ENCODE data around the gene IL2RA.
A peak's percentile ranks its signal among the peaks of the same experiment; 100 is the strongest.

IL2RA gene

DNA sequence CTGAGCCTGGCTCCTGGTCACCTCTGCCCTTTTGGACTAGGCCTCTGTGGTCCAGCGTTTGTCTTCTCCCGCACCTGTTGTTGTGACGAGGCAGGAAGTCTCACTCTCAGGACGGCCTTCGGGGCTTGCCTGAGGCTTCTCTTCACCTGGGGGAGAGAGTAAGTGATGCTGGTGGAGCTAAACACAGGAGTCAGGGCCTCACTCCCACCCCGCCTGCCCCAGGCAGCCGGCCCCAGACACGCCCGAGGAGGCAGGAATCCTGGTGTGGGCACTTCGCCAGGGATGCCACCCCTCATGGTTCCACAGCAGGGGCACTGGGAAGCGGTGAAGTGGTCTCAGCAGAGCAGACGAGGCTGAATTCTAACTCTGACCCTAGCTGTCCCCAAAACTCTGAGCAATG lies 42.4 kb downstream of the IL2RA start:
- TF ChIP-seq, protein P1, sequence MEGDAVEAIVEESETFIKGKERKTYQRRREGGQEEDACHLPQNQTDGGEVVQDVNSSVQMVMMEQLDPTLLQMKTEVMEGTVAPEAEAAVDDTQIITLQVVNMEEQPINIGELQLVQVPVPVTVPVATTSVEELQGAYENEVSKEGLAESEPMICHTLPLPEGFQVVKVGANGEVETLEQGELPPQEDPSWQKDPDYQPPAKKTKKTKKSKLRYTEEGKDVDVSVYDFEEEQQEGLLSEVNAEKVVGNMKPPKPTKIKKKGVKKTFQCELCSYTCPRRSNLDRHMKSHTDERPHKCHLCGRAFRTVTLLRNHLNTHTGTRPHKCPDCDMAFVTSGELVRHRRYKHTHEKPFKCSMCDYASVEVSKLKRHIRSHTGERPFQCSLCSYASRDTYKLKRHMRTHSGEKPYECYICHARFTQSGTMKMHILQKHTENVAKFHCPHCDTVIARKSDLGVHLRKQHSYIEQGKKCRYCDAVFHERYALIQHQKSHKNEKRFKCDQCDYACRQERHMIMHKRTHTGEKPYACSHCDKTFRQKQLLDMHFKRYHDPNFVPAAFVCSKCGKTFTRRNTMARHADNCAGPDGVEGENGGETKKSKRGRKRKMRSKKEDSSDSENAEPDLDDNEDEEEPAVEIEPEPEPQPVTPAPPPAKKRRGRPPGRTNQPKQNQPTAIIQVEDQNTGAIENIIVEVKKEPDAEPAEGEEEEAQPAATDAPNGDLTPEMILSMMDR (conservative IDR thresholded peaks at IDR 0.05; ENCODE audit: low read depth, low read length), result no peak
- no peak overlapping the region for H3K4me3 ChIP-seq (ENCODE audit: low read depth, low read length)
- DNase-seq (ENCODE audit: low read depth), result no peak

DNA sequence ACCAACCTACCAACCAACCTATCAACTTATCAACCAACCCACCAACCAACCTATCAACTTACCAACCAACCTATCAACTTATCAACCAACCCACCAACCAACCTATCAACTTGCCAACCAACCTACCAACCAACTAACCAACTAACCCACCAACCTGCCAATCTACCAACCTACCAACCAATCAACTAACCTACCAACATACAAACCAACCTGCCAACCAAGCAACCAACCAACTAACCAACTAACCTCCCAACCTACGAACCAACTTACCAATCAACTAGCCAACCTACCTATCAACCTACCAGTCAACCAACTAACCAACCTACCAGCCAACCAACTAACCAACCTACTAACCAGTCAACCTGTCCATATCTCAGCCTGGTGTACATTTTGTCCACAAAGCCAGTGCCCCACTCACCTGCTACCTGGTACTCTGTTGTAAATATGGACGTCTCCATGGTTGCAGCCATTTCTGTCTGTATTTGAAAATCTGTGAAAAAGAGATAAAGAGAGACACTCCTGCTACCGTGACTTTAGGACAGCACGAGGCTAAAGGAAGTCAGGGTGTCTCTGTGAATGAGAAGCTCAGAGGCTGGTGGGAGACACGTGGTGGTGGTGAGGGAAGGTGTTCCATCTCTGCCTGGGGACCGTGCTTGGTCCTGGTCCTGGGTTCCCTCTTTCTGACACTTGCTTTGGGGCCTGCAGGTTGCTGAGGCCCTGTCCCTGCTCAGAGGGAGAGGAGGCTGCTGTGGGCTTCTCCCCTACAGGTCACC lies 43.0 kb downstream of the IL2RA start:
- TF ChIP-seq, protein P1 (conservative IDR thresholded peaks at IDR 0.05; ENCODE audit: low read depth, low read length), result no peak
- no peak overlapping the region for H3K4me3 ChIP-seq (ENCODE audit: low read depth, low read length)
- DNase-seq (ENCODE audit: low read depth), result no peak

DNA sequence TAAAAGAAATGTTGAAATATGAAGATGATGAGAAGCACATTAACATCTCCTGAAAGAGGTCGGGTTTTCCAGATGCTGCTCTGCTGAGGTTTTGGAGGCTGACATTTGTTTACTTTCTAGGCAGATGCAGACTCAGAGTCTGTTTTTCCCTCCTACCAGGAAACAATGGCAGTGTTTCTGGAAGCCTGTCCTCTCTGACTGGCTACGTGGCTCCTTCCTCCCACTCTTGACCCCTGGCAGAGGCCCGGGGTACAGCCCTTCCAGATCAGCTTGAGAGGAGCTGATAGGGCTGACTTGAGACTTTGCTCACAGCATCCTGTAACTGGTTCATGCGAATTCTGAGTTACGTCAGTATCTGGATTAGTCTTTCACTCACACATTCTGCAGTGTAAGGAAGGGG lies 43.7 kb downstream of the IL2RA start:
- TF ChIP-seq, protein P1 (conservative IDR thresholded peaks at IDR 0.05; ENCODE audit: low read depth, low read length), result no peak
- DNase-seq (ENCODE audit: low read depth), result peak; percentile 14
- no peak overlapping the region for H3K4me3 ChIP-seq (ENCODE audit: low read depth, low read length)

DNA sequence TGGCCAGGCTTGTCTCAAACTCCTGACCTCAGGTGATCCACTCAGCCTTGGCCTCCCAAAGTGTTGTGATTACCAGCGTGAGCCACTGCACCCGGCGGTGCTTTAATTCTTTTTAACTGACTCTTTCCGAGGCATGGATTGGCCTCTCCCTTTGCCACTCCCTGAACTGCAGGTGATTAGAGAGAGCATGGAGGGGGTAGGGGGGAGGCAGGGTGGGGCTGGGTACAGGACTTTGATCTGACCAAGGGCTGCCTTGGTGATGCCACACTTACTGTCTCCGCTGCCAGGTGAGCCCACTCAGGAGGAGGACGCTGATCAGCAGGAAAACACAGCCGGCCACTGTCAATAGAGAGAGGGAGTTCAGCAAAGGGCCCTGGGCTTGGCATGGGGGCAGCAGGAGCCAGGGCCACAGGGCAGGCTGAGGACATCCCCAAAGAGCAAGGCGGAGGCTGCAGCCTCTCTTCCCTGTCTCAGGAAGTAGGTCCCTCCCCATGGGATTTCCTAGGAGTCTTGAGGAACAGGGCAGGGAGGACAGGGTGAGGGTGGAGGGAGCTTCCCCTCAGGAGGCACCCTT lies 44.3 kb downstream of the IL2RA start:
- DNase-seq (ENCODE audit: low read depth), result no peak
- H3K4me3 ChIP-seq (ENCODE audit: low read depth, low read length), result no peak overlapping the region
- TF ChIP-seq, protein P1 (conservative IDR thresholded peaks at IDR 0.05; ENCODE audit: low read depth, low read length), result no peak

DNA sequence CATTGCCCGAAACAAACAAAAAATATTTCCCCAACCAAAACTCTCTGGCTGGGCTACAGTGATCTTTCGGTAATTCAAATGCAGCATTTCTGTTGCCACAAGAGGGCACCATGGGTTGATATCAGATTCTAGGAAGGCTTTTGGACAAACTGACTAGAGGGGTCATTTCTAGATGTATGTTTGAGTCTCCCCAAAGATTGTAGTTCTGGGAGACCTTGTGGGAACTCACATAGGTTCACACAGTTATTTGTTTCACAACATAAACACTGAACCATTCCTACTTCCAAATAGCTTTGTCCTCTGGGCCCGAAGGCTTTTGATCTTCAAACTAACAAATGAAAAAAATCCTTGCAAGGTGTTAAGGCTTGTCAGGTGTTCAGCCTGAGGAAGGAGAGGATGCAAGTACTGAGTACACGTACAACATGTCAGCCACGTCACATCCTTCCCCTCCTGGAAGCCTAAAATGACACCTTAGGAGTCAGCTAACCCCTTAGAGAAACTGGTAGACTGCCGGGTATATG lies 47.9 kb downstream of the IL2RA start:
- H3K4me3 ChIP-seq (ENCODE audit: low read depth, low read length), result no peak overlapping the region
- TF ChIP-seq, protein P1 (conservative IDR thresholded peaks at IDR 0.05; ENCODE audit: low read depth, low read length), result peak; percentile 80
- DNase-seq (ENCODE audit: low read depth), result peak; percentile 67

DNA sequence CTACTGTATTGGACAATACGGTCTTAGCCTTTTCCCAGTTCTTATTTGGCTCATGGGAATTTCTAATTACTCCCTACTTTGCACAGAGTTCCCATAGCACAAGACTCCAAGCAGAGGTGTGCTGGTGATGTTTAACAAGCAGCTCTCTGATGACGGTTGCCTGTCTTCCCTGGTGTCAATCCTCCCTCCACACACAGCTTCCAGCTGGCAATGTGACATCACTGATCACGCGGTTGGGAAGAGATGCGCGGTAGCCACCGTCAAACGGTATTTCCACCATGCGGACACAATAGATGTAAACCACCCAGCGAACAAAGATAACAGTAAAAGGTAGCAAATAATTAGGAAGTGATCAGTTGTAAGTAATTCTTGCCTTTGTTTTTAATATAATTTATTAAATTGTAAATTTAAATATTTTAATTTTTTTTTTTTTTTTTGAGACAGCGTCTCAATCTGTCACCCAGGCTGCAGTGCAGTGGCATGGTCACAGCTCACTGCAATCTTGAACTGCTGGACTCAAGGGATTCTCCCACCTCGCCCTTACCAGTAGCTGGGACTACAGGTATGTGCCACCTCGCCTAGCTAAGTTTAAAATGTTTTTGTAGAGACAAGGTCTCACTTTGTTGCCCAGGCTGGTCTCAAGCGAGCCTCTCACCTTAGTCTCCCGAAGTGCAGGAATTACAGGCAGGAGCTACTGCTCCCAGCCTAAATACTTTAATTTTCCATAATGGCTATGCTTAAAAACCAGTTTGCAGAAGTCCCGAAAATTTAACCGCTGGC lies 48.6 kb downstream of the IL2RA start:
- H3K4me3 ChIP-seq (ENCODE audit: low read depth, low read length), result no peak overlapping the region
- DNase-seq (ENCODE audit: low read depth), result no peak
- TF ChIP-seq, protein P1 (conservative IDR thresholded peaks at IDR 0.05; ENCODE audit: low read depth, low read length), result no peak

All from choroid plexus epithelial cell (primary cell).